GM10266 (cell line): ENCODE data around the gene TSC22D4.

Source experiments
- DNase-seq: peaks from one replicate; pipeline ENCODE4 v3.0.0; 2012; ENCODE audit errors: extremely low spot score
- CTCF ChIP-seq: IDR thresholded peaks from 2 replicates; pipeline ENCODE4 v1.5.1; 2012; ENCODE audit warnings: mild to moderate bottlenecking, low read depth; ENCODE audit not compliant: control insufficient read depth, insufficient read depth; ENCODE audit errors: missing control alignments

TSC22D4 gene

GRCh38 chr7:100431286-100431735 lies 47.7 kb downstream of the TSC22D4 start:
- no peak for DNase-seq
- TF ChIP-seq CTCF, result no peak

- no peak for DNase-seq
- TF ChIP-seq CTCF, result no peak
Observed at GRCh38 chr7:100430493-100431285, 48.3 kb downstream of the TSC22D4 start.

- peak; percentile 96 for DNase-seq
- TF ChIP-seq CTCF, result no peak
Observed at GRCh38 chr7:100429637-100430492, 49.1 kb downstream of the TSC22D4 start, which contains the start of gene MEPCE. MEPCE (plus strand) TSS chr7:100429831; CDS start chr7:100430019, 188 bp downstream.

GRCh38 chr7:100428967-100429636 lies 49.9 kb downstream of the TSC22D4 start:
- peak; percentile 96 for DNase-seq
- TF ChIP-seq CTCF, result no peak

- DNase-seq, result peak; percentile 86
- TF ChIP-seq CTCF, result no peak
Observed at GRCh38 chr7:100428199-100428966, 50.6 kb downstream of the TSC22D4 start, which contains the start of gene ZCWPW1. ZCWPW1 (minus strand) TSS chr7:100428703; CDS start chr7:100420649, 8,054 bp downstream.

- DNase-seq, result no peak
Observed at GRCh38 chr7:100427762-100428198, 51.2 kb downstream of the TSC22D4 start.

More at GRCh38 chr7:100427762-100428198, 51.2 kb downstream of the TSC22D4 start:
- no peak for TF ChIP-seq CTCF
